HG03521 (cell line): ENCODE data around the gene SPATA2.
"Not testable (repeated sequence)": the region's sequence is repeated elsewhere in the genome, so short reads cannot be mapped to it uniquely, and the experiment has no call there.

Experiments used
- ATAC-seq: cut with Tn5 transposase; IDR thresholded peaks from one replicate; pipeline ENCODE4 v1.9.1; 2021; ENCODE audit warnings: mild to moderate bottlenecking, moderate library complexity; ENCODE audit not compliant: unreplicated experiment

Gene SPATA2

DNA sequence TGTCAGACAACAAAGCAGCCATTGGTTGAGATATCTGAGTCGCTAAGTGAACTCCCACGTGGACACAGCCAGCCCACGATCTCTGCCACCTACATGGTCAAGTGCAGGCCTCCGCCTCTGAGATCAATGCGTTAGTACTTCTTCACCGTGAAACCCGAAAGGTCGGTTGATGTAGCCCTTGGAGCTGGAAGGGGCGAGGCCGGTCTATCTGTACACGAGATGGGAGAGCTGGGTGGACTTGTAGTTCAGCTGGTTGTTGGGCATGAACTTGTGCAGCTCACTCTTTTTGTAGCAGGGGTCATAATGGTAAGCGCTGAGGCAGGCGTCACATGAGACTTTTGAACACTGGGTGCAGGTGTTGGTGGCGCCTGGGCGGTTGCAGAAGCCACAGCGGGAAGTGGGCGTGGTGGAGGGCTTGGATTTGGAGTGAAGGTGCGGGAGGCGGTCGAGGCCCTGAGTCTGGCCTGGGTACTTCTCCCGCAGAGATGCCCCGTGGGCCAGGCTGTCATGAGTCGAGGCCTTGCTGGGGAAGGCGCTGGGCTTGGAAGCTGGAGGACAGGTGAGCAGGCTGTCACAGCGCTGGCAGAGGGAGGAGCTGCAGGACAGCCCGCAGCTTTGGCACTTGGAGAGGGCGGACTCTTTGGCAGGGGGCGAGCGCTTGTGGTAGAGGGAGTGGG is 9.8 kb downstream of the SPATA2 start:
- ATAC-seq, result no peak

DNA sequence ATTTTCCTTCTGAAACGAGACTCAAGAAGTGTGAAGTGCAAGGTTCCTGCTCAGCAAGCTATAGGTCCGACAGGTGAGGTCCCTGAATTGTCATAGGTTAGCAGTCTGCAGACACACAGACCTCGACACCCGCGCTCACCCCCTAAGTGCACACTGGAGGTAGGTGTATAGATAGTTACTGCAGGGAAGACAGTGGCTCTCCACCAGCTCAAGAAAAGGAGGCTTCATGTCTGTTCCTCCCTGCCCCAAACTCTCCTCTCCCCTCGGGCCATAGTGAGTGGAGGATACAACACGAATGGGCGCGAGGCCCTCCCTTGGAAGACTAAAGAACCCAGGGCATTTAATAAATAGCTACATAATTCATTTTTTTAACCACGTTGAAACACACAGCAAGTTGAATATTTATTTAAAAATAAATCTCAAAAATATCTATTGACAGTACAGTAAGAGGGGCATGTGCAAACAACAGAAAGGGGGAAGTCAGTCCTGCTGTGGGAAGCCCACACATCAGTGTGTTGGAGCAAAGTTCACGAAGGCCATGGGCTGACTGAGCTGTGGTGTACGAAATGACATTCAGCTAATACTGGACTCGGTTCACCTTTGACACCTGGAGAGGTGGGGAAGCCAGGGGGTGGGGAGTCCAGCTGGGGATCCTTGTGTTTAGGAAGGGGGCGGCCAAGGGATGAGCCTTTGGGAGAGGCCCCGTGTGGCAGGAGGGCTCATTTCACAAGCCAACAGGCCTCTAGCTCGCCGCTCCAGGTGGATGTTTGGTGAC is 10.7 kb downstream of the SPATA2 start:
- no peak for ATAC-seq

DNA sequence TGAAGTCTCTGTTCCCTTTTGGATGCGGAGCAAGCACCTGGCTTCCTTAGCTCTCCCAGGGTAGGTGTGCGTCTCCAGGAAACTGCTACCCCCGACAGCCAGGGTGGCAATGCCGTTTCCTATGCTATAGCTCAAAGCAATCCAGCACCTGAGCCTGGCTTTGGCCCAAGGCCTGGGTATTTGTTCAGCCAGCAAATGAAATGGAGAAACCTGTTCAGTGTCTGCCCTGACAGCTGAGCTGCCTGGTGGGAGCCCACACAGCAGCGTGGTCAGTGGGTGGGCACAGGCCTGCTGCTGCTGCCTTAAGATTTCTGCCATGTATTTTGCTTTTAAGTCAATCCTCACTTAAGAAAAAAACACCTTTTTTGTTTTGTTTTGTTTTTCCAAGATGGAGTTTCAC is 13.7 kb downstream of the SPATA2 start:
- ATAC-seq, result no peak

DNA sequence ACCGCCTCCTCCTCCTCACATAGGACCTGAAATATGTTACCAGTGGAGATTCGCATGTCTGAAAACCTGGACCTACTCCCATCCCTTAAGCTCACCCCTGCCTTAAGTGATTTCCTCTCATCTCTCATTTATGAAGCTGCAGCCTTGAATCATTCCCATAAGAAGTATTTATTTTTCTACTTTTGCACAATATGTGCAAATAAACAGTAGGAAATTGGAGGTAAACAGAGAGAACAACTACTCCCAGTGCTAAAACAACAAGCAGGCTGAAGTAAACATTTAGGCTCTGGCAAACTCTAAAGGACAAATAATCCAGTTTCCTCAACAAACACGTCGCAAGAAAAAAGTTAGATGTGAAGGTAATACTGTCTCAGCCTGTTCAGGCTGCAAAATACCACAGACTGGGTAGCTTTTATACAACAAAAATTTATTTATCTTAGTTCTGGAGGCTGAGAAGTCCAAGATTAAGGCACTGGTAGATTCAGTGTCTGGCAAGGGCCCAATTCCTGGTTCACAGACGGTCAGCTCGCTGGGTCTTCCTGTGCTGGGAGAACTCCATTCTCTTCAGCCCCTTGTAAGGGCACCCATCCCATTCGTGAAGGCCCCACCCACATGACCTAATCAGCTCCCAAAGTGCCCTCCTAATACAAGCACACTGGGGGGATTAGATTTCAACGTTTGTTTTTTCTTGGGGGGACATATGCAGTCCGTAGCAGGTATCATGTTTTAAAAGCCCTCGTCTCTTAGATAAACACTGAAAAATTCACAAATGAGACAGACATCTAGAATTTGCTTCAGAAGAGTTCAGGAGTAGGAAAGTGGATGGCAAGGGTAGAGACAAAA is 15.6 kb downstream of the SPATA2 start:
- no peak for ATAC-seq

DNA sequence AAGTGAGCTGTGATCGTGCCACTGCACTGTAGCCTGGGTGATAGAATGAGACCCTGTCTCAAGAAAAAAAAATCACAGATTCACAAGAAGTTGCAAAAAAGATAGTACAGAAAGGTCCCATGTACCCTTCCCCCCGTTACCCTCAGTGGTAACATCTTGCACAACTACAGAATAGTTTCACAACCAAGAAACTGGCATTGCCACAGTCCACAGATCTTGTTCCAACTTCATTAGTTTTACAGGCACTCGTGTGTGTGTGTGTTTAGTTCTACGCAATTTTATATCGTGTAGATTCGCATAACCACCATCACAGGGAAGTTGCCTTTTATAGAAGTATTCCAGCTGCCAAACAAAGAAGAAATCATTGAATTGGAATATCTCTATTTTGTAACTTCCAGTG is 19.1 kb downstream of the SPATA2 start:
- no peak for ATAC-seq

DNA sequence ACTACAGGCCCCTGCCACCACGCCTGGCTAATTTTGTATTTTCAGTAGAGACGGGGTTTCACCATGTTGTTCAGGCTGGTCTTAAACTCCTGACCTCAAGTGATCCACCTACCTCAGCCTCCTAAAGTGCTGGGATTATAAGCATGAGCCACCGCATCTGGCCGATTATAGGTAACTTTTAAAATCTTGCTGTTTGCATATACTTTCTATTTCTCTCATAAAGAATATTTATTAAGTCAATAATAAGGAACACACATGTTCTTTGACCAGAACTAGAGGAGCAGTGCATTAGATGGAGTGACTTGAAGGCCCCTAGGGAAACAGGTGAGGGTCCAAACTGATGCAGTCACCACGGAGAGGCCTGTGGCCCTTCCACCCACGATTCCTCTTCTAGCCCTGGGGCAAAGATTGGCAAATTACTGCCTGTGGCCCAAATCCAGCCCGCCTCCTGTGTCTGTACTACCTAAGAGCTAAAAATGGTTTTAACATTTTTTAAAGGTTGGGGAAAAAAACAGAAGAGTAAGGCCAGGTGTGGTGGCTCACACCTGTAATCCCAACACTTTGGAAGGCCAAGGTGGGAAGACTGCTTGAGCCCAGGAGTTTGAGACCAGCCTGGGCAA is 19.7 kb downstream of the SPATA2 start:
- not testable (repeated sequence) for ATAC-seq

DNA sequence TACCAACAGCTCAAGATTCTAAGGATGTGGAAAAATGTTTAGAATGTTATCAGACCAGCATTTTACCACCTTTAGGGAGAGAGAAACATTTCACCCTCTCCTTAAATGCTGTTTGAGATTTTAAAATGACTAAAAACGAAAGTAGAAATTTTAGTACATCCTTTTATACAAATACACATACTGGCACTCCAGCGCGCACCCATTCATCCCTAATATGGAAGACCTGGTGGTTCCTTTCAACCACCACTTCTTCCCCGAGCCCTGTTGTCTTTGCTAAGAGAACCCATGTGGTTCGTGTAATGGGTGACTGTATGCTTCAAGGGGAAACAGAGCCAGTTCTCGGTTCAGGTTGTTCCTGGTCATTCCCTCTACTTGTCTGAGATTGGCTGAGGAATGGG is 21.3 kb downstream of the SPATA2 start:
- no peak for ATAC-seq

DNA sequence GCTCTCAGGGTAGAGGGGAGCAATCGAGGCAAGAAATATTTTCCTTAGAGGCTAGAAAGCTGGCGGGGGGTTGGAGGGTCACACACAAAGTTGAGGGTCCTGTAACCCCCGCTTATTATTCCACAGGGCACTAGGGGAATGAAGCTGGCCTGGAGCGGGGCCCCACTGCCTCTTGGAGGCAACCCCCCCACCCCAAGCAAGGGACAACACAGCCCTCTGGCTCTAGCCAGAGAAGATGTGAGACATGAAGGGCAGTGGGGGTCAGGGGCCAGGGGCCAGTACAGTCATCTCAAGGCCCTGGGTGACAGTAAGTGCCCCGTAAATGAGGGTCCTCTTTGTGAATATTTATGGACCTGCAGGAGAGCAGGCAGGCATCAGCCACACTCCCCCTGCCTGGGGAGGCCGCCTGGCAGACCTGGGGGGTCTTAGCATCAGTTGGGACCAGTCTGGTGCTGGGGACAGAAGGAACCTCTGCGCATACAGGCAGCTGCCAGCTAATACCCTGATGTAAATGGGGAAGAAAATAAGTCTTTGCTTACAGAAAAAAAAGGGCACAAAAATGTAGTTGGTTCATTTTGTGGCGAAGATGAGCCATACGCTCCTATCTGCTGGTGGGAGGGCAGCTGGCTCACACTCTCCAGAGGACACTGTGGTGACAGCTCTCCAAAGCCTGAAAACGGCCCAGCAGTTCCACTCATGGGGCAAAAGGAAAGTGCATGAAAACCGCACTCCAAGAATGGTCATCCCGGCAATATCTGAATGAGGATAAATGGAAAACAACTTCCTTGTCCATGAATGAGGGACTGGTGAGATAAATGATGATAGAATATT is 21.9 kb downstream of the SPATA2 start:
- ATAC-seq, result no peak

DNA sequence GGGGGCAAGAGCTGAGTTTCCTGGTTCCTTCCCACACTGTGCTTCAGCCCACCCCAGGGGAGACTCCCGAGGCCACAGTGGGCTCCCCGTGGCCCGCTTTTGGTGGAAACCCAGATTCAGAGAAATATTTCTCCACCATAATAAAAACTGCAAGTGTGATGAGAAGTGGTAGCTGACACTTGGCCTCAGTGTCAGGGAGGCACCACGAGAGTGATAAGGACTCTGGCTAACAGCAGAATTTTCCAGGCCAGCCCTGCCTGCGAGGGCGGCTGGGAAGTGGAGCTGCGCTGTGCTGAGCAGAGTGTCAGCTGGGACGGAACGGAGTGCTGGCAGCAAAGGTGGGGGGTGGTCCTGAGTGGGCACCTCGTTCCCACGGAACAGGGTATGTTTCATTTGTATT is 22.5 kb downstream of the SPATA2 start:
- ATAC-seq, result no peak

DNA sequence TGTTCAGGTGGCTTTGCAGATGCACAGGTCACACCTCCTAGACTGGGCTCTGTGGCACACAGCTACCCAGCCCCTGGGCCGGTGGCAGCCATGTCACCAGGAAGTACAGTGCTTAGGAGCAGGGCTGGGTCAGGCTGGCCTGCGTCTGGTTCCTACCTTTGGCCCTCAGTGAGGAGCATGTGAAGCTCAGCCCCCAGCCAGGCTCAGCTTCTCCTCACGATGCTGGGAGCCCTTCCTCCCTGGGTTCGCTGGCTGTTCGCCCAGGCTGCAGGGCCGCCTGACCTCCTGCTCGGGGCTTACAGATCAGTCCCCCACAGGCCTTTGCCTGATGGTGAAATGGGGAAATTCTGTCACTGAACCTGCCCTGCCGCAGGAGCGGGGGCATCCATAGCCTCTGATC is 23.1 kb downstream of the SPATA2 start:
- ATAC-seq, result no peak

DNA sequence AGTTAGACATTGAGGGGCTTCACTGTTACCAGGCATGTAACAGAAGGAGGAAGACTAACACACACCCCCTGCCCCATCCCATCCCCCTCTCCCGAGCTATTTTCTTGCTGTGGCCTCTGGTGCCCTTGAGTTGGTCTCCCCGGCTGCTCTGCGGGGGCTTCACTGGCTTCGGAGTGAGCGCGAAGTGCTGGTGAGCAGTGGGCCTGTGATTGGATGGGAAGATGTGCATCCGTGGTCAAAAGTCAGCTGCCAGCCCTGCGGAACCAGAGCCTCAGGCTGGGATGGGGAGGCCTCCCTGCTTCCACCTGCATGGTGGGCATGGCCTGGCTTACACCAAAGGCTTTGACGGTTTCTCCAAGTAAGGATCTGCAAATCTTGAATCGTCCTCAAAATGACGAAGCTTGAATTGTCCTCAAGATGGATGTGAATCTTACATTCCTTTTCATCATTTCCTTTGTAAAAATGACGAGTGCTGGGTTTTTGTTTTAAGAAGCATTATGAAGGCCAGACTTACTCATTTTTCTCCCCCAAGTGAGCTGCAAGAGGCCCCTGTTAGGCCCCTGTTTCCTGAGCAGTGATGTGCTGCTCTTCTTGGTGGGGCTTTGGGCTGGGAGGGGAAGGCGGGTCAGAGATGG is 23.7 kb downstream of the SPATA2 start:
- no peak for ATAC-seq

DNA sequence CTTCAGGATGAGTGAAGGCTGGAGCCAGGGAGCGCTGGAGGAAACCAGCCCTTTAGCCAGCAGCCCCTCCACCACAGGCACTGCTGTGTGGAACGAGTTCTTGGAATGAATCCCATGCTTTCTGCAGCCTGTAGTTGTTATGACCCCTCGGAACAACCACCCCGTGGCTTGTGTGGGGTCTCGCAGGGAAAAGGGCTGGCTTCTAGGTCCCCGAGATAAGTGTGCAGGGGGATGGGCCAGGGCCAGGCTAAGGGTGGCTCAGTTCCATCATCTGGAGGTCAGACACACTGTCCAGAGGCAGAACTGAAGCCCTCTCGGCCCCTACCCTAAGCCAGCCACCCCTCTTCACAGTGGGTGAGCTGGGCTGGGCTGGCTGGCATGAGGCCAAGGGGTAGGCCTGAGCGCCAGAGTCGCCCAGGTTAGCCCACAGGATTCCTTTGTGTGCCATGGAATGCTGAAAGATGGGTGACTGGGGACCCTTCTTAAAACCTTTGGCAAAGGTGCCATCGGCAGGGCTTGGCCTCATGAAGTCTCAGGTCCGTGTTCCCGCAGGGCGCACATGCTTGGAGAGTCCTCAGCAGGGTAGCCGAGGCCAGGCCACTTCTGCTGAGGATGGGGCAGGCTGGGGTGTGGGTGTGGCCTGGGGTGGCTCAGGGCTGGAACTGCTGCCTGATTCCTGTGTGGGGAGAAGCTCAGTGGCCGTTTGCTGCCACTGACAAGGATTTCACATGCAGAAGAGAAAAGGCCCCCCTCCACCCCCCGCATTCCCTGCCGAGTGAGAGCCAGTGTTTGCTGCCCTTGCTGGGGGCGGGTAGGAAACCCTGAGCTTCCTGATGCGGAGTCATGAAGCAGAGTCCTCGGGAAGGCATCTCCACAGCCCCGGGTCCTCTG is 24.6 kb downstream of the SPATA2 start:
- no peak for ATAC-seq

DNA sequence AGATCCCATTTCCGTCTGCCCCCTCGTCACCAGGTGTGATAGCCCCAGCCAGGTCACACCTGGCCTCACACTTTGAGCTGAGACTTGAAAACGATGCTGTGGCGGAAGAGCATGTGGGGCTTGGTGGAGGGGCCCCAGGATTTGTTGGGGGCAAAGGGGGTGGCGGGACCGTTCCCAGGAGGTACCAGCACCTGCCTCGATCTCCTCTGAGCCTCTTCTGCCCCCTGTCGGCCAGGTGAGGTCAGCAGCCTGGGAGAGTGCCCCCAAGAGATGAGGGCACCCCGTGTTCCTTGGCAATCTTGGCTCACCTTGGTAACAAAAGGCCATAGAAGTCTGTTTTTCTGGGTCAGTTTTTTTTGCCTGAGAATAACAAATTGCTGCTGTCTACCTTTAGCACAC is 25.4 kb downstream of the SPATA2 start:
- ATAC-seq, result no peak

DNA sequence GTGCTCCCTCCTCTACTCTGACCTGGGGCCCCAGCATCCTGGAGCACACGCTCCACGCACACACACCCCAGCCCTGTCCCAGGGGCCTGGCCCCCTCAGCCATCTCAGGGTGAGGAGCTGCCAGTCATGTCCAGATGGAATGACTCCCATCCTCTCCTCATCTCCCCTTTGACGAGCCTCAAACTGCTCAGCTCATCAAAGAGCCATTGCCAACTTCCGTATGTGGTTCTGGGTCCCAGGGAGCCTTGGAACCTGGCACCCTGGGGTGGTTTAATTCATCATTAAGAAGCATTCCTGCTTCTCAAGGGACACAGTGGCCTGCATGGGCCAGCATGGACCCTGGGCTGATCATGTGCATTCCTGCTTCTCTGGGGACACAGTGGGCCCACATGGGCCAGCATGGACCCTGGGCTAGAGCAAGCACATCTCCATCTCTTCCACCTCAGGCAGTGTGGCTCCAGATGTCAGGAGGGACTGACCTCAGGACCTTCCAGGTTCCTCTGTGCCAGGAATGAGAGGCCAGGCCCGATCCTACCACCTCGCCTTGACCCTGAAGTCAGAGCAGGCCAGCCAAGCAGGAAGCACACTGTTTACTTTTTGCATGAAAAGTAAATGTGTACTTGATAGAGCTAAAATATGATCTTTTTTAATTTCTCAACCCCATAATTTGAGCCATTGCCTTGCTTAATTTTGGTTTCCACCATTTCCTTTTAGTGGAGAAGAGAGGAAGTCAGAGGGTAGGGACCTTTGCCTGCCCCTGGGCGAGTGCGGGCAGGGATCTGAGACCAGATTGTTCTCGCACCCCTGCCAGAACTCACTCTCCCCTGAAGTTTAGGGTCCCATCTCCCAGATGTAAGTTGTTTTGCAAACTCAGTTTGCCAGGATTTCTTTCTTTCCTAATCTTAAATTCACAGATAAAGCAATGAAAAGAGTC is 26.1 kb downstream of the SPATA2 start:
- ATAC-seq, result no peak

DNA sequence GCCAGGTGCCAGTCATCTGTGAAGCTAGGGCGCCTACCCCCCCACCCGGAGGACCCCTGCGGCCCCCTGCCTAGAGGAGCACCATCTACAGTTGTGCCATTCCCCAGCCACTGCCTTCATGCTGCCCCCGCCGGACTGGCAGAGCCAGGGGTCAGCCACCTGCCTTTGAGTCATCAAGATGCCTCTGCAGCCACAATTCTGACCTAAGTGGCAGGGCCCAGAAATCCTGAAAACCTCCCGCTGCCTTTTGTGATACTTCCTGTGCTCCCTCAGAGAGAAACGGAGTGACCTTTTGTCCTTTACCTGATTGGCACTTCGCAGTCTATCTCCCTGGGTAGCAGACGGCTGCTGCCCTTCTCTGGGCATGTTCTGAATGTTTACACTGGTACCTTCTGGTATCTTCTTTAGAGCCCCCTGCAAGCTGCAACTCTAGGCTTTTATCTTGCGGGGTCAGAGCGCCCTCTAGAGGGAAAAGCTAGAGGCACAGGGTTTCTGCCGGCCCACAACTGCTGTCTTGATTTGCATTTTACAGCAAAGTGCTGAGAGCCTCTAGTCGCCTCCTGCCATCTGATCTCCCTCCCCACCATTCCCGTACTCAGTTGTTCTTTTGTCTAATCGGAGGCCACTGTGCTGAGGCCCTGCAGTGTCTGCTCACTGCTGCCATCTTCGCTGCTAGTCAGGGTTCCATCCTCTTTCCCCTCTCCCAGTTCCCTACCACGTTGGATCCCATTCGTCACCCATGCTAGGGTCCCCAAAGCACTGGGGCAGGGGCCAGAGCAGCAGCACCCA is 26.9 kb downstream of the SPATA2 start:
- ATAC-seq, result no peak

DNA sequence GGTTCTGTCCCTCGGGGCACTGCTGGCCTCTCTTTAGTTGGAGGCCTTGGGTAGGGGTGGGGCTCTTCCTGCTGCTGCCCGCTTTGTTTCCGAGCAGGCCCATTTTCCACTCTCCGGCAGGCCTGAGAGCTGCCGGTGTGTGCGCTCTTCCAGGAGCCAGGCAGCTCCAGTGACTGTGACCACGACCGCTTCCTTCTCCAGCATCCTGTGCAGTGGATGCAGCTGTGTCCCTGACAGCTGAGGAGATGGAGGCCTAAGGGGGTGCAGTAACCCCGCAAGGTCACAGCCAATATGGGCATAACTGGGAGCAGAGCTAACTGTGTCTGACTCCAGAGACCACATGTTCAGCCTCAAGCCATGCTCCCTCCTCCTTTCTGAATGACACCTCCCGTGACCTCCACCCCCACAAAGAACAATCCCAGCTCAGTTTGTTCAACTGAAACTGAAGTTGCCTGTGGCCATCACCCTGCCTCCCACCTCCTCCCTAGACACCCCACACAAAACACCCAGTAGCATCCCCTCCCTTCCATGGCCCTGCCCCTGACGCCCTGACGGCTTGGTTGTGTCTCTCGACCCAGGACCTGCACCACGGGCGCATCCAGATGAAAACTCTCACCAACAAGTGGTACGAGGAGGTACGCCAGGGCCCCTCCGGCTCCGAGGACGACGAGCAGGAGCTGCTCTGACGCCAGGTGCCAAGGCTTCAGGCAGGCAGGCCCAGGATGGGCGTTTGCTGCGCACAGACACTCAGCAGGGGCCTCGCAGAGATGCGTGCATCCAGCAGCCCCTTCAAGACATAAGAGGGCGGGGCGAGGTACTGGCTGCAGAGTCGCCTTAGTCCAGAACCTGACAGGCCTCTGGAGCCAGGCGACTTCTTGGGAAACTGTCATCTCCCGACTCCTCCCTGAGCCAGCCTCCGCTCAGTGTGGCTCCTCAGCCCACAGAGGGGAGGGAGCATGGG is 27.8 kb downstream of the SPATA2 start:
- no peak for ATAC-seq
